HepG2 (cell line): Measurements from ENCODE around the gene EXOC3L4. TPM values are rescaled to one million over a fixed set of nuclear protein-coding genes. Genes with fewer than 3 reads are reported as not detected.
A peak's percentile ranks its signal among the peaks of the same experiment; 100 is the strongest.

Experiments used
- ATAC-seq: fragments of 200-7000 bp; cut with Tn5 transposase; 3 replicates; pipeline ENCODE4 v1.9.1; 2020; ENCODE audit warnings: mild to moderate bottlenecking, moderate library complexity
- BruUV-seq: library from RNA; stranded (reverse); fragments of 400-500 nt; replicated peaks from 2 replicates; lab custom pipeline; 2021; lab: Mats Ljungman, UMichigan
- CTCF ChIA-PET: fragments of 300-600 bp; formaldehyde crosslinking; extraction: SDS; loops from one replicate; lab custom pipeline; 2021; ENCODE audit warnings: low total read pairs, inconsistent platforms, low intra/inter-chr PET ratio; lab: Yijun Ruan, JAX
- POLR2A ChIA-PET: fragments of 350-600 bp; sonication (Branson Sonifier 250); formaldehyde crosslinking; loops from one replicate; lab custom pipeline; 2020; ENCODE audit warnings: antibody characterized with exemption, inconsistent platforms; lab: Yijun Ruan, JAX
- DNase-seq: peaks from one replicate; pipeline ENCODE4 v3.0.0-alpha.2; 2015; ENCODE audit warnings: low spot score
- FAIRE-seq: peaks from 3 replicates; lab custom pipeline; 2011; peaks lifted over from hg19 to GRCh38; lab: Jason Lieb, UNC
- H2AFZ ChIP-seq: one replicate; pipeline ENCODE4 v1.6.1; 2011; ENCODE audit warnings: low read length, inconsistent platforms
- H3K27ac ChIP-seq: fragments of 300-600 bp; 3 replicates; pipeline ENCODE4 v1.8.0; 2011; ENCODE audit warnings: mixed run types, mild to moderate bottlenecking, mixed read lengths, low read length, inconsistent platforms; ENCODE audit not compliant: insufficient read depth; ENCODE audit errors: extremely low read length
- H3K27me3 ChIP-seq, 2 experiments: fragments of 200-600 bp in 1 of 2; 2 replicates in 1 of 2; 3 replicates in 1 of 2; pipeline versions ENCODE4 v1.6.0 to v1.8.0; 2011; ENCODE audit warnings: low read length in 2 of 2, mild to moderate bottlenecking in 2 of 2, moderate library complexity in 2 of 2, inconsistent platforms in 1 of 2; ENCODE audit not compliant: insufficient read depth in 2 of 2, control insufficient read depth in 1 of 2
- H3K36me3 ChIP-seq, 2 experiments: fragments of 200-600 bp in 1 of 2; replicated peaks in 1 of 2; 2 replicates in 1 of 2; 3 replicates in 1 of 2; pipeline versions ENCODE4 v1.5.1 to v1.8.0; 2011; ENCODE audit warnings: low read length in 2 of 2, inconsistent platforms in 1 of 2; ENCODE audit not compliant: insufficient read depth in 2 of 2, control insufficient read depth in 1 of 2
- H3K4me1 ChIP-seq: 2 replicates; pipeline ENCODE4 v1.5.1; 2012; ENCODE audit warnings: low read length, inconsistent platforms; ENCODE audit not compliant: insufficient read depth
- H3K4me2 ChIP-seq: 2 replicates; pipeline ENCODE4 v1.6.0; 2011; ENCODE audit warnings: low read depth, low read length, inconsistent platforms
- H3K4me3 ChIP-seq, 3 experiments: fragments of 200-600 bp in 1 of 3; sonication (generic), shearing (Covaris generic) in 1 of 3; replicated peaks in 1 of 3; 2 replicates each; pipeline ENCODE4 v1.5.1; 2011 to 2016; ENCODE audit warnings: low read length in 3 of 3, inconsistent platforms in 2 of 3, low read depth in 2 of 3, mild to moderate bottlenecking in 2 of 3, control low read depth in 1 of 3, mixed read lengths in 1 of 3; ENCODE audit not compliant: insufficient read depth in 1 of 3
- H3K79me2 ChIP-seq: one replicate; pipeline ENCODE4 v1.6.1; 2011; ENCODE audit warnings: low read length, inconsistent platforms; ENCODE audit not compliant: insufficient read depth
- H3K9ac ChIP-seq: 2 replicates; pipeline ENCODE4 v1.6.0; 2011; ENCODE audit warnings: mild to moderate bottlenecking, low read depth, low read length, inconsistent platforms; ENCODE audit not compliant: insufficient read depth
- H3K9me3 ChIP-seq: 2 replicates; pipeline ENCODE4 v1.5.1; 2012; ENCODE audit warnings: mild to moderate bottlenecking, low read length
- H4K20me1 ChIP-seq: 2 replicates; pipeline ENCODE4 v1.6.0; 2011; ENCODE audit warnings: inconsistent platforms, mild to moderate bottlenecking, low read length, moderate library complexity; ENCODE audit not compliant: insufficient read depth
- BHLHE40 ChIP-seq: IDR thresholded peaks from 2 replicates; pipeline ENCODE4 v1.6.1; 2011; ENCODE audit warnings: low read length, improper control_type of control experiment
- EHMT2 ChIP-seq: fragments of 200-600 bp; sonication (generic); IDR thresholded peaks from 2 replicates; pipeline ENCODE4 v1.7.0; 2017; ENCODE audit warnings: antibody characterized with exemption, low read depth, low read length, borderline replicate concordance
- KLF6 ChIP-seq: IDR thresholded peaks from 2 replicates; pipeline ENCODE4 v1.8.0; 2016; ENCODE audit warnings: missing biosample characterization, missing genetic modification reagents
- NFKB2 ChIP-seq: sonication (generic); formaldehyde crosslinking; IDR thresholded peaks from 2 replicates; pipeline ENCODE4 v1.4.0; 2020; ENCODE audit warnings: missing genetic modification reagents, borderline replicate concordance
- POLR2A ChIP-seq, 2 experiments: IDR thresholded peaks; 2 replicates each; pipeline ENCODE4 v1.6.1; 2011; ENCODE audit warnings: low read depth in 2 of 2, low read length in 2 of 2, mild to moderate bottlenecking in 1 of 2, moderate library complexity in 1 of 2; ENCODE audit not compliant: insufficient read depth in 1 of 2
- RBFOX2 ChIP-seq: fragments of 200-400 bp; formaldehyde crosslinking; IDR thresholded peaks from 2 replicates; pipeline ENCODE4 v1.6.1; 2017; ENCODE audit warnings: low read depth, mild to moderate bottlenecking, low read length
- SP4 ChIP-seq: sonication (generic); formaldehyde crosslinking; IDR thresholded peaks from 2 replicates; pipeline ENCODE4 v1.8.1; 2023; ENCODE audit warnings: mild to moderate bottlenecking, missing genetic modification reagents
- TAF15 ChIP-seq: fragments of 200-400 bp; formaldehyde crosslinking; IDR thresholded peaks from one replicate; pipeline ENCODE4 v1.6.1; 2018; ENCODE audit warnings: mild to moderate bottlenecking, low read depth, low read length; ENCODE audit not compliant: poor library complexity, severe bottlenecking
- ZFX ChIP-seq: sonication (generic); formaldehyde crosslinking; IDR thresholded peaks from 2 replicates; pipeline ENCODE4 v1.4.0; 2020; ENCODE audit warnings: mild to moderate bottlenecking, low read depth, missing genetic modification reagents, moderate library complexity
- ZNF558 ChIP-seq: sonication (generic); formaldehyde crosslinking; IDR thresholded peaks from 2 replicates; pipeline ENCODE4 v1.9.0; 2022; ENCODE audit warnings: mild to moderate bottlenecking, missing genetic modification reagents, borderline replicate concordance
- ZNF629 ChIP-seq: sonication (generic); formaldehyde crosslinking; conservative IDR thresholded peaks from 2 replicates; pipeline ENCODE4 v1.5.0; 2020; ENCODE audit warnings: missing genetic modification reagents
- ZNF777 ChIP-seq: sonication (generic); formaldehyde crosslinking; IDR thresholded peaks from 2 replicates; pipeline ENCODE4 v1.4.0; 2020; ENCODE audit warnings: missing genetic modification reagents
- WGBS: methylation state at CpG from one replicate; pipeline ENCODE4 v1.1.6; 2017; ENCODE audit warnings: low lambda C conversion rate; 5-methylcytosine and 5-hydroxymethylcytosine counted together
- in situ Hi-C: cut with HindIII; loops from 2 replicates; pipeline ENCODE4 v1.10.0; 2017; ENCODE audit warnings: low pct_unique_long_range_greater_than_20kb; ENCODE audit not compliant: extremely low pct_ligation_motif_present
- intact Hi-C: fragments of 100-400 bp; cut with micrococcal nuclease; formaldehyde crosslinking; loops from one replicate; pipeline ENCODE4 v1.10.0; 2022; ENCODE audit not compliant: unreplicated experiment
- polyA plus RNA-seq, 8 experiments: library from polyadenylated mRNA; depleted of rRNA in 3 of 8; stranded (reverse) in 7 of 8; unstranded in 1 of 8; fragments of >200 nt; fragmentation: Illumina TruSeq in 4 of 8; extraction: Trizol in 4 of 8; gene quantifications; 2 replicates each; pipeline versions ENCODE4 v1.2.1 to v1.2.3, GENCODE V29; 2011 to 2016; ENCODE audit warnings: low read depth in 4 of 8, missing spikeins in 1 of 8, mixed read lengths in 1 of 8; ENCODE audit not compliant: insufficient read depth in 1 of 8
- total RNA-seq, 5 experiments: library from RNA; depleted of rRNA; stranded (reverse); fragments of >200 nt; fragmentation: Illumina TruSeq; extraction: Trizol; gene quantifications; 2 replicates each; pipeline ENCODE4 v1.2.3, GENCODE V29; 2016; ENCODE audit warnings: low read depth in 1 of 5
- TF ChIP-seq, protein P1 (sequence below): sonication (generic); formaldehyde crosslinking; IDR thresholded peaks from 2 replicates; pipeline ENCODE4 v1.4.0; 2020; ENCODE audit warnings: missing genetic modification reagents, borderline replicate concordance
- TF ChIP-seq, protein P2 (sequence below): sonication (generic); formaldehyde crosslinking; IDR thresholded peaks from 2 replicates; pipeline ENCODE4 v1.4.0; 2020; ENCODE audit warnings: mild to moderate bottlenecking, missing genetic modification reagents

Gene EXOC3L4
- total and polyA plus RNA-seq, 2 of the 13 experiments (the other 11 are each of a cell fraction or from before 2014, with no cell fraction given): 11.8 to 27.0 TPM

DNA sequence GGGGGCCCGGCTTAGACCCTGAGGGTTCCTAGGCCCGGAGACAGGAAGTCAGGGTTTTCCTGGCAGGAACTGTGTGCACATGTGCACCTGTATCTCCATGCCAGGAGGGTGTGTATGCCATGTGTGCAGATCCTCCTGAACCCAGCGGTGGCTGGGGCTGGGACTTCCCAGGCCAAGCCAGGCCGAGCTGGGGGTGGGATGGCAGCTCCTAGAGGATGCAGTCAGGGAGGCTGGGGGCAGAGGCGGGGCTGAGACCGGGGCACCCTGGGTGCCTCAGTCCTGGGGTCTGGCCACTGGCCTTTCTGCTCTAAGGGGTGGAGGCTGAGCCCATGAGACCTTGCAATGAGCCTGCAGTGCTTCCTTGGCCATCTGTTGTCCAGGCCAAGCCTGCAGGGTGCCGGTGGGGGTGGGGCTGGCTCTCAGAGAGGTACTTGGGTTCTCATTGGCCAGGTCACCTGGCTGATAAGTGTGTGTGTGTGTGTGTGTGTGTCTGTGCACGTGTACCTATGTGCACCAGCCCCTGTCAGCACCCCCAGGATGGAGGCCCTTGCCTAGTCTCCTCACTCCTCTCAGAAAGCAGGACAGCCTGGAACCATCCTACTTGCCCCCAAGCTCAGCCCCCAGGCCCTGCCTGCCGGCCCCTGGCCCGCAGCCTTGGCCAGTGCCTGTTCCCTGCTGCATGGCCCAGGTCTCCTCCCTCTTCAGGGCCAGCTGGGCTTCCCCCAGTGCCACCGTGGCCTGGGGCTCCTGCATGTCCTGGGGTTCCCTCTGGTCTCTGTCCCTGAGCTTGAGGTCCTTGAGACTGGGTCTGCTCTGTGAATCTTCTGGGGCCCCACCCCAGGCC, 18.1 kb downstream of the EXOC3L4 start:
- H3K4me3 ChIP-seq: peak overlapping the region in 1 of 3 experiments; percentile 6; a peak in 1 of 6 replicates
- CTCF ChIA-PET: no interaction called here
- ATAC-seq (peak; percentile 38), DNase-seq (no peak), FAIRE-seq (no peak)
- H2AFZ ChIP-seq: no peak overlapping the region
- no peaks in the 10 kb centered on the region for H3K27me3 ChIP-seq
- intact Hi-C loops (no loop called here), in situ Hi-C loops (no loop called here)
- H3K4me1 ChIP-seq: peaks cover 90% of the 10 kb centered on the region
- 13% methylated on average over 4 of the region's 11 CpGs for WGBS
- H3K9ac ChIP-seq: 0 out of 2 replicates have a peak overlapping the region, but pooled peaks have one; percentile 7
- peak overlapping the region; percentile 30 for H3K27ac ChIP-seq
- H3K36me3 ChIP-seq: peaks cover 2 to 5% of the 10 kb centered on the region in 2 experiments; a peak in 1 of 5 replicates
- peak overlapping the region; percentile 26; the same call in 1 of the 2 replicates for H3K4me2 ChIP-seq
- no TSS peak for BruUV-seq
- H3K79me2 ChIP-seq: no peaks in the 10 kb centered on the region
- H4K20me1 ChIP-seq: peaks cover 5% of the 10 kb centered on the region; the same call in 1 of the 2 replicates
- H3K9me3 ChIP-seq: no peaks in the 10 kb centered on the region
- POLR2A ChIA-PET: interaction anchor here (0.6 to 5.9 kb wide), 7 partner anchors 8 to 220 kb away, joined by 3 to 55 read pairs (median 5); no protein-coding TSS in a partner anchor
- 0 out of 2 replicates have a peak, but pooled peaks have one; percentile 17 for TF ChIP-seq NFKB2
- TF ChIP-seq, protein P1, sequence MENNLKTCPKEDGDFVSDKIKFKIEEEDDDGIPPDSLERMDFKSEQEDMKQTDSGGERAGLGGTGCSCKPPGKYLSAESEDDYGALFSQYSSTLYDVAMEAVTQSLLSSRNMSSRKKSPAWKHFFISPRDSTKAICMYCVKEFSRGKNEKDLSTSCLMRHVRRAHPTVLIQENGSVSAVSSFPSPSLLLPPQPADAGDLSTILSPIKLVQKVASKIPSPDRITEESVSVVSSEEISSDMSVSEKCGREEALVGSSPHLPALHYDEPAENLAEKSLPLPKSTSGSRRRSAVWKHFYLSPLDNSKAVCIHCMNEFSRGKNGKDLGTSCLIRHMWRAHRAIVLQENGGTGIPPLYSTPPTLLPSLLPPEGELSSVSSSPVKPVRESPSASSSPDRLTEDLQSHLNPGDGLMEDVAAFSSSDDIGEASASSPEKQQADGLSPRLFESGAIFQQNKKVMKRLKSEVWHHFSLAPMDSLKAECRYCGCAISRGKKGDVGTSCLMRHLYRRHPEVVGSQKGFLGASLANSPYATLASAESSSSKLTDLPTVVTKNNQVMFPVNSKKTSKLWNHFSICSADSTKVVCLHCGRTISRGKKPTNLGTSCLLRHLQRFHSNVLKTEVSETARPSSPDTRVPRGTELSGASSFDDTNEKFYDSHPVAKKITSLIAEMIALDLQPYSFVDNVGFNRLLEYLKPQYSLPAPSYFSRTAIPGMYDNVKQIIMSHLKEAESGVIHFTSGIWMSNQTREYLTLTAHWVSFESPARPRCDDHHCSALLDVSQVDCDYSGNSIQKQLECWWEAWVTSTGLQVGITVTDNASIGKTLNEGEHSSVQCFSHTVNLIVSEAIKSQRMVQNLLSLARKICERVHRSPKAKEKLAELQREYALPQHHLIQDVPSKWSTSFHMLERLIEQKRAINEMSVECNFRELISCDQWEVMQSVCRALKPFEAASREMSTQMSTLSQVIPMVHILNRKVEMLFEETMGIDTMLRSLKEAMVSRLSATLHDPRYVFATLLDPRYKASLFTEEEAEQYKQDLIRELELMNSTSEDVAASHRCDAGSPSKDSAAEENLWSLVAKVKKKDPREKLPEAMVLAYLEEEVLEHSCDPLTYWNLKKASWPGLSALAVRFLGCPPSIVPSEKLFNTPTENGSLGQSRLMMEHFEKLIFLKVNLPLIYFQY: 0 out of 2 replicates have a peak, but pooled peaks have one; percentile 7
- no peak for TF ChIP-seq EHMT2
- peak; percentile 53 for TF ChIP-seq ZFX
- no peak for TF ChIP-seq ZNF777
- TF ChIP-seq ZNF558 (CRISPR knock-in tag): 0 out of 2 replicates have a peak, but pooled peaks have one; percentile 9
- TF ChIP-seq KLF6 (CRISPR knock-in tag): no peak
- TF ChIP-seq, protein P2, sequence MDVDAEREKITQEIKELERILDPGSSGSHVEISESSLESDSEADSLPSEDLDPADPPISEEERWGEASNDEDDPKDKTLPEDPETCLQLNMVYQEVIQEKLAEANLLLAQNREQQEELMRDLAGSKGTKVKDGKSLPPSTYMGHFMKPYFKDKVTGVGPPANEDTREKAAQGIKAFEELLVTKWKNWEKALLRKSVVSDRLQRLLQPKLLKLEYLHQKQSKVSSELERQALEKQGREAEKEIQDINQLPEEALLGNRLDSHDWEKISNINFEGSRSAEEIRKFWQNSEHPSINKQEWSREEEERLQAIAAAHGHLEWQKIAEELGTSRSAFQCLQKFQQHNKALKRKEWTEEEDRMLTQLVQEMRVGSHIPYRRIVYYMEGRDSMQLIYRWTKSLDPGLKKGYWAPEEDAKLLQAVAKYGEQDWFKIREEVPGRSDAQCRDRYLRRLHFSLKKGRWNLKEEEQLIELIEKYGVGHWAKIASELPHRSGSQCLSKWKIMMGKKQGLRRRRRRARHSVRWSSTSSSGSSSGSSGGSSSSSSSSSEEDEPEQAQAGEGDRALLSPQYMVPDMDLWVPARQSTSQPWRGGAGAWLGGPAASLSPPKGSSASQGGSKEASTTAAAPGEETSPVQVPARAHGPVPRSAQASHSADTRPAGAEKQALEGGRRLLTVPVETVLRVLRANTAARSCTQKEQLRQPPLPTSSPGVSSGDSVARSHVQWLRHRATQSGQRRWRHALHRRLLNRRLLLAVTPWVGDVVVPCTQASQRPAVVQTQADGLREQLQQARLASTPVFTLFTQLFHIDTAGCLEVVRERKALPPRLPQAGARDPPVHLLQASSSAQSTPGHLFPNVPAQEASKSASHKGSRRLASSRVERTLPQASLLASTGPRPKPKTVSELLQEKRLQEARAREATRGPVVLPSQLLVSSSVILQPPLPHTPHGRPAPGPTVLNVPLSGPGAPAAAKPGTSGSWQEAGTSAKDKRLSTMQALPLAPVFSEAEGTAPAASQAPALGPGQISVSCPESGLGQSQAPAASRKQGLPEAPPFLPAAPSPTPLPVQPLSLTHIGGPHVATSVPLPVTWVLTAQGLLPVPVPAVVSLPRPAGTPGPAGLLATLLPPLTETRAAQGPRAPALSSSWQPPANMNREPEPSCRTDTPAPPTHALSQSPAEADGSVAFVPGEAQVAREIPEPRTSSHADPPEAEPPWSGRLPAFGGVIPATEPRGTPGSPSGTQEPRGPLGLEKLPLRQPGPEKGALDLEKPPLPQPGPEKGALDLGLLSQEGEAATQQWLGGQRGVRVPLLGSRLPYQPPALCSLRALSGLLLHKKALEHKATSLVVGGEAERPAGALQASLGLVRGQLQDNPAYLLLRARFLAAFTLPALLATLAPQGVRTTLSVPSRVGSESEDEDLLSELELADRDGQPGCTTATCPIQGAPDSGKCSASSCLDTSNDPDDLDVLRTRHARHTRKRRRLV (CRISPR knock-in tag): peak; percentile 46; the same call in 1 of the 2 replicates
- peak in 1 of 2 experiments; percentile 48; a peak in 2 of 4 replicates for TF ChIP-seq POLR2A (IDR thresholded peaks at IDR 0.05; ENCODE audit: insufficient read depth in 1 of 2, low read depth in 2 of 2, low read length in 2 of 2)
- peak; percentile 10 for TF ChIP-seq TAF15
- TF ChIP-seq BHLHE40: peak; percentile 63
- TF ChIP-seq ZNF629 (CRISPR knock-in tag): 0 out of 2 replicates have a peak, but pooled peaks have one; percentile 3
- peak; percentile 59 for TF ChIP-seq SP4 (CRISPR knock-in tag)
- TF ChIP-seq RBFOX2: peak; percentile 27; the same call in 1 of the 2 replicates
